AML-193 (cell line): ENCODE data around the gene KLRK1.
"Not testable (repeated sequence)": the region's sequence is repeated elsewhere in the genome, so short reads cannot be mapped to it uniquely, and the experiment has no call there.

Experiments
- DNase-seq, 2 experiments: peaks; one replicate each; lab custom pipeline; 2025; lab: John Stamatoyannopoulos, UW

Gene KLRK1

GRCh38 chr12:10389904-10390303 is at the start of gene KLRK1:
Gene KLRK1 (minus strand): TSS chr12:10390041. CDS start chr12:10388810, 1,231 bp downstream.
- peak; percentile 8 to 20 for DNase-seq

GRCh38 chr12:10437601-10438000 is 47.8 kb upstream of the KLRK1 start:
- DNase-seq: not testable (repeated sequence)

GRCh38 chr12:10435816-10436215 is 46.0 kb upstream of the KLRK1 start, which contains the start of gene KLRC2:
Gene KLRC2 (minus strand): TSS chr12:10436010. CDS start chr12:10435986, 24 bp downstream.
- not testable (repeated sequence) for DNase-seq

GRCh38 chr12:10430623-10431022 is 40.8 kb upstream of the KLRK1 start:
- not testable (repeated sequence) for DNase-seq

- DNase-seq: not testable (repeated sequence)
These were observed 36.1 kb upstream of the KLRK1 start for GRCh38 chr12:10425938-10426337.

GRCh38 chr12:10424260-10424899 is 34.5 kb upstream of the KLRK1 start:
- DNase-seq: not testable (repeated sequence)

- DNase-seq: not testable (repeated sequence)
These were observed 32.3 kb upstream of the KLRK1 start for GRCh38 chr12:10422159-10422558.

- not testable (repeated sequence) for DNase-seq
These were observed 30.5 kb upstream of the KLRK1 start, which contains the start of gene KLRC3 for GRCh38 chr12:10420334-10420733. Gene KLRC3 (minus strand): TSS chr12:10420595. CDS start chr12:10420550, 45 bp downstream.

- peak; percentile 35 to 44 for DNase-seq
These were observed 19.6 kb upstream of the KLRK1 start, which contains the start of gene KLRC4 for GRCh38 chr12:10409392-10409791. Gene KLRC4 (minus strand): TSS chr12:10409757. CDS start chr12:10409575, 182 bp downstream.

- DNase-seq: no peak
These were observed 19.0 kb upstream of the KLRK1 start for GRCh38 chr12:10408842-10409241.

GRCh38 chr12:10406725-10407124 is 16.9 kb upstream of the KLRK1 start:
- DNase-seq: peak; percentile 85 to 87

- DNase-seq: no peak
These were observed 15.5 kb upstream of the KLRK1 start for GRCh38 chr12:10405294-10405693.

- no peak for DNase-seq
These were observed 15.0 kb upstream of the KLRK1 start for GRCh38 chr12:10404798-10405197.

GRCh38 chr12:10400829-10401228 is 11.0 kb upstream of the KLRK1 start:
- no peak for DNase-seq

- no peak for DNase-seq
These were observed 8.3 kb upstream of the KLRK1 start for GRCh38 chr12:10398168-10398567.

- no peak for DNase-seq
These were observed 7.5 kb upstream of the KLRK1 start for GRCh38 chr12:10397296-10397695.

GRCh38 chr12:10396176-10396575 is 6.3 kb upstream of the KLRK1 start:
- DNase-seq: not testable (repeated sequence)

- peak; percentile 87 to 89 for DNase-seq
These were observed 5.7 kb upstream of the KLRK1 start for GRCh38 chr12:10395390-10395998.

- not testable (repeated sequence) for DNase-seq
These were observed 4.8 kb upstream of the KLRK1 start for GRCh38 chr12:10394531-10395152.

- no peak for DNase-seq
These were observed 3.5 kb upstream of the KLRK1 start for GRCh38 chr12:10393291-10393690.

- DNase-seq: peak; percentile 98
These were observed 2.6 kb upstream of the KLRK1 start for GRCh38 chr12:10392394-10392930.

- not testable (repeated sequence) for DNase-seq
These were observed 1.1 kb upstream of the KLRK1 start for GRCh38 chr12:10390991-10391390.
